K562 (cell line): Measurements from ENCODE around the gene PFN2. TPM values are rescaled to one million over a fixed set of nuclear protein-coding genes. Genes with fewer than 3 reads are reported as not detected.

Experiments used
- ATAC-seq: fragments of 200-7000 bp; cut with Tn5 transposase; 3 replicates; pipeline ENCODE4 v1.9.1; 2020; ENCODE audit warnings: moderate library complexity
- BruUV-seq: library from RNA; stranded (reverse); fragments of 400-500 nt; replicated peaks from 2 replicates; lab custom pipeline; 2021; lab: Mats Ljungman, UMichigan
- CTCF ChIA-PET: fragments of 300-600 bp; formaldehyde crosslinking; extraction: SDS; loops from one replicate; lab custom pipeline; 2021; ENCODE audit warnings: low intra/inter-chr PET ratio; lab: Yijun Ruan, JAX
- POLR2A ChIA-PET: fragments of 300-600, 350-650 bp; sonication (Branson Sonifier 250); formaldehyde crosslinking; extraction: SDS; loops from one replicate; lab custom pipeline; 2021; ENCODE audit warnings: antibody characterized with exemption, inconsistent platforms; lab: Yijun Ruan, JAX
- DNase-seq, 4 experiments: peaks; one replicate each; pipeline versions ENCODE4 v3.0.0 to v3.0.0-alpha.2; 2011 to 2018; ENCODE audit warnings: low spot score in 3 of 4, mixed read lengths in 3 of 4; ENCODE audit errors: extremely low read depth in 1 of 4
- FAIRE-seq: peaks from 2 replicates; lab custom pipeline; 2011; peaks lifted over from hg19 to GRCh38; lab: Jason Lieb, UNC
- H2AFZ ChIP-seq: 2 replicates; pipeline ENCODE4 v1.6.0; 2011; ENCODE audit warnings: low read depth, low read length, control low read depth, inconsistent platforms
- H3K27ac ChIP-seq: fragments of 200-600 bp; 3 replicates; pipeline ENCODE4 v1.8.0; 2011; ENCODE audit warnings: low read depth, mild to moderate bottlenecking, control low read depth, inconsistent platforms, low read length, moderate library complexity, mixed read lengths; ENCODE audit errors: extremely low read depth
- H3K27me3 ChIP-seq, 2 experiments: fragments of 300-600 bp in 1 of 2; 2 replicates in 1 of 2; 3 replicates in 1 of 2; pipeline versions ENCODE4 v1.6.0 to v1.8.0; 2011; ENCODE audit warnings: inconsistent platforms in 2 of 2, low read length in 2 of 2, mild to moderate bottlenecking in 1 of 2, mixed read lengths in 1 of 2, moderate library complexity in 1 of 2; ENCODE audit not compliant: control insufficient read depth in 2 of 2, insufficient read depth in 2 of 2
- H3K36me3 ChIP-seq: fragments of 300-600 bp; 3 replicates; pipeline ENCODE4 v1.8.0; 2011; ENCODE audit warnings: mild to moderate bottlenecking, low read length, inconsistent platforms; ENCODE audit not compliant: control insufficient read depth, insufficient read depth
- H3K4me1 ChIP-seq, 2 experiments: fragments of 200-600 bp in 1 of 2; replicated peaks in 1 of 2; 2 replicates in 1 of 2; 3 replicates in 1 of 2; pipeline versions ENCODE4 v1.5.1 to v1.8.0; 2011; ENCODE audit warnings: inconsistent platforms in 2 of 2, low read length in 2 of 2, mild to moderate bottlenecking in 1 of 2, mixed read lengths in 1 of 2, moderate library complexity in 1 of 2; ENCODE audit not compliant: control insufficient read depth in 2 of 2, insufficient read depth in 2 of 2
- H3K4me2 ChIP-seq: 2 replicates; pipeline ENCODE4 v1.6.1; 2011; ENCODE audit warnings: low read length, control low read depth, inconsistent platforms, mixed read lengths; ENCODE audit not compliant: insufficient read depth
- H3K4me3 ChIP-seq: fragments of 200-600 bp; sonication (generic), shearing (Covaris generic); 2 replicates; pipeline ENCODE4 v1.5.1; 2016; ENCODE audit warnings: control low read depth, inconsistent platforms
- H3K79me2 ChIP-seq: fragments of 200-600 bp; 3 replicates; pipeline ENCODE4 v1.8.0; 2011; ENCODE audit warnings: low read length, inconsistent platforms; ENCODE audit not compliant: control insufficient read depth, insufficient read depth
- H3K9ac ChIP-seq, 2 experiments: 2 replicates each; pipeline versions ENCODE4 v1.6.0 to v1.6.1; 2011; ENCODE audit warnings: low read depth in 2 of 2, low read length in 2 of 2, control low read depth in 1 of 2, inconsistent platforms in 1 of 2, mild to moderate bottlenecking in 1 of 2, mixed read lengths in 1 of 2; ENCODE audit not compliant: insufficient read depth in 1 of 2
- H3K9me1 ChIP-seq: one replicate; pipeline ENCODE4 v1.6.0; 2011; ENCODE audit warnings: inconsistent platforms, mild to moderate bottlenecking, low read length, moderate library complexity; ENCODE audit not compliant: control insufficient read depth, insufficient read depth
- H3K9me3 ChIP-seq: replicated peaks from 2 replicates; pipeline ENCODE4 v1.5.1; 2011; ENCODE audit warnings: low read depth, low read length, inconsistent platforms; ENCODE audit not compliant: control insufficient read depth, insufficient read depth
- H4K20me1 ChIP-seq: replicated peaks from 2 replicates; pipeline ENCODE4 v1.6.1; 2011; ENCODE audit warnings: low read length, inconsistent platforms, mixed read lengths; ENCODE audit not compliant: control insufficient read depth, insufficient read depth
- ELF4 ChIP-seq: fragments of 450-650 bp; formaldehyde crosslinking; IDR thresholded peaks from 2 replicates; pipeline ENCODE4 v1.4.0; 2022; ENCODE audit warnings: missing genetic modification characterization
- MTA3 ChIP-seq: fragments of 450-650 bp; formaldehyde crosslinking; IDR thresholded peaks from 2 replicates; pipeline ENCODE4 v1.6.1; 2017; ENCODE audit warnings: mild to moderate bottlenecking, borderline replicate concordance
- NCOA2 ChIP-seq, 2 experiments: fragments of 450-650 bp; IDR thresholded peaks; 2 replicates each; pipeline ENCODE4 v1.6.1; 2018; ENCODE audit warnings: mild to moderate bottlenecking in 2 of 2, moderate library complexity in 1 of 2; ENCODE audit not compliant: partially characterized antibody in 2 of 2
- PHF8 ChIP-seq: fragments of 200-600 bp; sonication (generic); IDR thresholded peaks from 2 replicates; pipeline ENCODE4 v1.6.1; 2012; ENCODE audit warnings: mixed run types, mild to moderate bottlenecking, inconsistent platforms, low read length, moderate library complexity, borderline replicate concordance
- POLR3A ChIP-seq: IDR thresholded peaks from 2 replicates; pipeline ENCODE4 v1.6.1; 2011; ENCODE audit warnings: borderline replicate concordance, mild to moderate bottlenecking, moderate library complexity; ENCODE audit not compliant: insufficient read length, insufficient read depth; ENCODE audit errors: extremely low read depth
- SNRNP70 ChIP-seq: fragments of 200-400 bp; formaldehyde crosslinking; optimal IDR thresholded peaks from 2 replicates; pipeline ENCODE3; 2017; ENCODE audit warnings: low read depth, low read length
- SRSF3 ChIP-seq: fragments of 200-400 bp; formaldehyde crosslinking; IDR thresholded peaks from 2 replicates; pipeline ENCODE4 v1.6.1; 2016; ENCODE audit warnings: mild to moderate bottlenecking, low read length, moderate library complexity; ENCODE audit not compliant: insufficient read depth
- SRSF9 ChIP-seq: fragments of 200-400 bp; formaldehyde crosslinking; IDR thresholded peaks from 2 replicates; pipeline ENCODE4 v1.6.1; 2017; ENCODE audit warnings: low read depth, low read length, borderline replicate concordance
- YY1 ChIP-seq, 3 experiments: IDR thresholded peaks; 2 replicates each; pipeline ENCODE4 v1.6.1; 2011; ENCODE audit warnings: low read length in 2 of 3, mild to moderate bottlenecking in 2 of 3, moderate library complexity in 2 of 3, borderline replicate concordance in 1 of 3, control low read depth in 1 of 3, low read depth in 1 of 3; ENCODE audit not compliant: insufficient read depth in 3 of 3, insufficient replicate concordance in 2 of 3, control insufficient read depth in 1 of 3, insufficient read length in 1 of 3; ENCODE audit errors: extremely low read depth in 1 of 3
- ZNF212 ChIP-seq: fragments of 450-650 bp; formaldehyde crosslinking; IDR thresholded peaks from 2 replicates; pipeline ENCODE4 v1.4.0; 2020; ENCODE audit warnings: mild to moderate bottlenecking
- ZNF57 ChIP-seq: fragments of 450-650 bp; formaldehyde crosslinking; IDR thresholded peaks from 2 replicates; pipeline ENCODE4 v1.4.0; 2020; ENCODE audit warnings: mild to moderate bottlenecking, moderate library complexity
- ZNF778 ChIP-seq: fragments of 450-650 bp; formaldehyde crosslinking; IDR thresholded peaks from 2 replicates; pipeline ENCODE4 v1.4.0; 2020; ENCODE audit warnings: mild to moderate bottlenecking, moderate library complexity
- WGBS: fragments of 100-300 bp; shearing (Covaris generic); methylation state at CpG from one replicate; pipeline ENCODE4 v1.1.6; 2016; ENCODE audit warnings: low coverage, mixed read lengths; ENCODE audit not compliant: insufficient coverage; ENCODE audit errors: missing lambda C conversion rate; 5-methylcytosine and 5-hydroxymethylcytosine counted together
- in situ Hi-C: fragments of 300-500 bp; cut with MboI; formaldehyde crosslinking; loops from 4 replicates; pipeline ENCODE4 v1.15.0; 2018; ENCODE audit warnings: inconsistent platforms, mixed read lengths
- intact Hi-C: fragments of 100-400 bp; cut with micrococcal nuclease; formaldehyde crosslinking; loops from 2 replicates; pipeline ENCODE4 v1.14.2; 2022
- polyA plus RNA-seq, 8 experiments: library from polyadenylated mRNA; depleted of rRNA in 4 of 8; stranded (reverse) in 5 of 8; unstranded in 3 of 8; fragments of >200 nt; fragmentation: Nextera tagmentation in 2 of 8; fragmentation: Illumina TruSeq in 1 of 8; extraction: Ambion mirVana in 2 of 8; extraction: Trizol in 1 of 8; gene quantifications; 2 replicates each; pipeline versions ENCODE4 v1.2.1 to v1.2.3, GENCODE V29; 2011 to 2014; ENCODE audit warnings: inconsistent platforms in 1 of 8, missing spikeins in 1 of 8
- total RNA-seq, 7 experiments: library from RNA; depleted of rRNA in 6 of 7; stranded (reverse); fragments of >200 nt in 6 of 7; fragmentation: Illumina TruSeq in 2 of 7; extraction: Trizol in 2 of 7; gene quantifications; 2 replicates each; pipeline versions ENCODE4 v1.2.1 to v1.2.3, GENCODE V29; 2011 to 2021; ENCODE audit warnings: low replicate concordance in 1 of 7
- TF ChIP-seq, protein P1 (sequence below), 3 experiments: fragments of 200-800 bp in 1 of 3; fragments of 250-450 bp in 1 of 3; fragments of 450-650 bp in 1 of 3; sonication (Bioruptor Pico) in 1 of 3; sonication (Bioruptor generic) in 1 of 3; formaldehyde crosslinking in 1 of 3; IDR thresholded peaks; 2 replicates each; pipeline versions ENCODE4 v1.6.1 to v1.8.0; 2016 to 2022; ENCODE audit warnings: mild to moderate bottlenecking in 2 of 3, missing genetic modification characterization in 2 of 3, missing compliant biosample characterization in 1 of 3, moderate library complexity in 1 of 3

The PFN2 gene
- total and polyA plus RNA-seq, 9 of the 15 experiments (the other 6 are each of a cell fraction or from before 2014, with no cell fraction given): 0.14 to 0.86 (median 0.35) TPM

DNA sequence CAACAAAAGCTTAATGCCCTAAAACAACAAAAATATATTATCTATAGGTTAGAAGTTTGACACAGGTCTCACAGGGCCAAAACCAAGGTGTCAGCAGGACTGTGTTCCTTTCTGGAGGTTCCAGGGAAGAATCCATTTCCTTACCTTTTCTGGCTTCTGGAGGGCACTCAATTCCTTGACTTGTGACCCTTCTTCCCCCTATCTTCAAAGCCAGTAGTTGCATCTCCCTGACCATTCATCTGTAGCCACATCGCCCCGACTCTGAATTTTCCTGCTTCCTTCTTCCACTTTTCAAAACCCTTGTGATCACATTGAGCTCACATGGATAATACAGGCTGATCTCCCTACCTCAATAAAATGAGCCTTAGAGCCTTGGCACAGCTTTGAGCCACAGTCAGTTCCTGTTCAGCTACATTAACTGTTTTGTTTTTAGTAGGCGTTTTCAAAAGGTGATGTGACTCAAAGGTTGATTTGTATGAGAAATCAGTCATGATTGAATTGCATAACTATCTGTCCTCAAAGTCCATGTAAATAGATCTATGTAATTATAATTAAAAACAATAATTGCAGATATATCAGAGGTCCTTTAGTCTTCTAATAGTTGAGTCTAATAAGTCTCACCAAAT, 12.4 kb downstream of the PFN2 start:
- BruUV-seq: no TSS peak
- Histone ChIP-seq H3K9me1 (no peaks in the 10 kb centered on the region), H3K4me3 (no peak overlapping the region), H3K4me1 (no peaks in the 10 kb centered on the region), H3K27ac (no peak overlapping the region), H3K79me2 (no peaks in the 10 kb centered on the region), H2AFZ (no peak overlapping the region), H4K20me1 (no peaks in the 10 kb centered on the region), H3K9ac (no peak overlapping the region), H3K4me2 (no peak overlapping the region), H3K27me3 (no peaks in the 10 kb centered on the region), H3K9me3 (no peaks in the 10 kb centered on the region), H3K36me3 (no peaks in the 10 kb centered on the region)
- intact Hi-C loops: no loop called here
- FAIRE-seq: no peak
- in situ Hi-C loops: loop anchor here (10.0 to 25.0 kb wide), 2 partner anchors 237 to 554 kb away; no protein-coding TSS in a partner anchor
- CTCF ChIA-PET: no interaction called here
- TF ChIP-seq PHF8 (no peak), ELF4 (CRISPR knock-in tag) (no peak), ZNF212 (no peak), SRSF9 (no peak), SRSF3 (no peak), MTA3 (no peak), NCOA2 (IDR thresholded peaks at IDR 0.05; ENCODE audit: partially characterized antibody in 2 of 2) (no peak), ZNF57 (CRISPR knock-in tag) (no peak), SNRNP70 (no peak), YY1 (IDR thresholded peaks at IDR 0.05; ENCODE audit: borderline replicate concordance in 1 of 3, control insufficient read depth in 1 of 3, extremely low read depth in 1 of 3, insufficient read depth in 3 of 3, insufficient read length in 1 of 3, insufficient replicate concordance in 2 of 3, low read depth in 1 of 3, low read length in 2 of 3) (no peak), ZNF778 (CRISPR knock-in tag) (no peak), POLR3A (no peak)
- TF ChIP-seq, protein P1, sequence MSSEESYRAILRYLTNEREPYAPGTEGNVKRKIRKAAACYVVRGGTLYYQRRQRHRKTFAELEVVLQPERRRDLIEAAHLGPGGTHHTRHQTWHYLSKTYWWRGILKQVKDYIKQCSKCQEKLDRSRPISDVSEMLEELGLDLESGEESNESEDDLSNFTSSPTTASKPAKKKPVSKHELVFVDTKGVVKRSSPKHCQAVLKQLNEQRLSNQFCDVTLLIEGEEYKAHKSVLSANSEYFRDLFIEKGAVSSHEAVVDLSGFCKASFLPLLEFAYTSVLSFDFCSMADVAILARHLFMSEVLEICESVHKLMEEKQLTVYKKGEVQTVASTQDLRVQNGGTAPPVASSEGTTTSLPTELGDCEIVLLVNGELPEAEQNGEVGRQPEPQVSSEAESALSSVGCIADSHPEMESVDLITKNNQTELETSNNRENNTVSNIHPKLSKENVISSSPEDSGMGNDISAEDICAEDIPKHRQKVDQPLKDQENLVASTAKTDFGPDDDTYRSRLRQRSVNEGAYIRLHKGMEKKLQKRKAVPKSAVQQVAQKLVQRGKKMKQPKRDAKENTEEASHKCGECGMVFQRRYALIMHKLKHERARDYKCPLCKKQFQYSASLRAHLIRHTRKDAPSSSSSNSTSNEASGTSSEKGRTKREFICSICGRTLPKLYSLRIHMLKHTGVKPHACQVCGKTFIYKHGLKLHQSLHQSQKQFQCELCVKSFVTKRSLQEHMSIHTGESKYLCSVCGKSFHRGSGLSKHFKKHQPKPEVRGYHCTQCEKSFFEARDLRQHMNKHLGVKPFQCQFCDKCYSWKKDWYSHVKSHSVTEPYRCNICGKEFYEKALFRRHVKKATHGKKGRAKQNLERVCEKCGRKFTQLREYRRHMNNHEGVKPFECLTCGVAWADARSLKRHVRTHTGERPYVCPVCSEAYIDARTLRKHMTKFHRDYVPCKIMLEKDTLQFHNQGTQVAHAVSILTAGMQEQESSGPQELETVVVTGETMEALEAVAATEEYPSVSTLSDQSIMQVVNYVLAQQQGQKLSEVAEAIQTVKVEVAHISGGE (CRISPR knock-in tag; IDR thresholded peaks at IDR 0.05): no peak
- no peak for ATAC-seq
- POLR2A ChIA-PET: no interaction called here
- DNase-seq: no peak
- 42% methylated on average over 3 of the region's 3 CpGs for WGBS
